ENCODE data around the gene ZBTB16.
A peak's percentile ranks its signal among the peaks of the same experiment; 100 is the strongest.

ZBTB16 gene

GRCh38 chr11:114059278-114059983, at the start of gene ZBTB16:
TSS of gene ZBTB16 (plus strand) at chr11:114059711. CDS start at chr11:114063301, 3,590 bp downstream.
- peak; percentile 86 for DNase-seq

GRCh38 chr11:114010931-114011330, 48.6 kb upstream of the ZBTB16 start:
- DNase-seq = no peak

- no peak for DNase-seq
Measured at GRCh38 chr11:114011443-114011842, 48.1 kb upstream of the ZBTB16 start.

- DNase-seq = no peak
Measured at GRCh38 chr11:114015117-114015516, 44.4 kb upstream of the ZBTB16 start.

GRCh38 chr11:114016986-114017385, 42.5 kb upstream of the ZBTB16 start:
- DNase-seq = no peak

- DNase-seq = no peak
Measured at GRCh38 chr11:114017723-114018122, 41.8 kb upstream of the ZBTB16 start.

GRCh38 chr11:114019046-114019445, 40.5 kb upstream of the ZBTB16 start:
- DNase-seq = no peak

GRCh38 chr11:114019574-114019973, 39.9 kb upstream of the ZBTB16 start:
- no peak for DNase-seq

GRCh38 chr11:114025329-114025907, 34.1 kb upstream of the ZBTB16 start:
- DNase-seq = no peak

- no peak for DNase-seq
Measured at GRCh38 chr11:114026355-114026754, 33.2 kb upstream of the ZBTB16 start.

- DNase-seq = no peak
Measured at GRCh38 chr11:114027391-114027790, 32.1 kb upstream of the ZBTB16 start.

GRCh38 chr11:114027926-114028325, 31.6 kb upstream of the ZBTB16 start:
- DNase-seq = no peak

- DNase-seq = no peak
Measured at GRCh38 chr11:114031246-114031966, 28.1 kb upstream of the ZBTB16 start.

GRCh38 chr11:114031967-114032320, 27.6 kb upstream of the ZBTB16 start:
- no peak for DNase-seq

GRCh38 chr11:114033066-114033465, 26.4 kb upstream of the ZBTB16 start:
- DNase-seq = no peak

- no peak for DNase-seq
Measured at GRCh38 chr11:114033572-114033971, 25.9 kb upstream of the ZBTB16 start.

- no peak for DNase-seq
Measured at GRCh38 chr11:114034956-114035355, 24.6 kb upstream of the ZBTB16 start.

- peak; percentile 88 for DNase-seq
Measured at GRCh38 chr11:114036147-114036811, 23.2 kb upstream of the ZBTB16 start.

- no peak for DNase-seq
Measured at GRCh38 chr11:114036958-114037357, 22.6 kb upstream of the ZBTB16 start.

- DNase-seq = no peak
Measured at GRCh38 chr11:114039551-114039950, 20.0 kb upstream of the ZBTB16 start.

GRCh38 chr11:114040706-114041211, 18.8 kb upstream of the ZBTB16 start:
- no peak for DNase-seq

GRCh38 chr11:114042234-114042633, 17.3 kb upstream of the ZBTB16 start:
- no peak for DNase-seq
